Measurements from ENCODE around the gene TFCP2L1.
"Not testable (repeated sequence)": the region's sequence is repeated elsewhere in the genome, so short reads cannot be mapped to it uniquely, and the experiment has no call there.

Gene TFCP2L1

GRCh38 chr2:121233486-121234110, 51.4 kb downstream of the TFCP2L1 start:
- Histone ChIP-seq H3K27me3 (ENCODE audit: insufficient read depth, poor library complexity, severe bottlenecking) (no peaks in the 10 kb centered on the region), H3K4me3 (ENCODE audit: severe bottlenecking) (no peak overlapping the region), H3K4me1 (ENCODE audit: insufficient read depth, poor library complexity, severe bottlenecking) (no peaks in the 10 kb centered on the region), H3K36me3 (ENCODE audit: low read depth) (peaks cover 30% of the 10 kb centered on the region), H3K27ac (ENCODE audit: poor library complexity, severe bottlenecking) (no peak overlapping the region), H3K9me3 (ENCODE audit: severe bottlenecking) (no peaks in the 10 kb centered on the region)
- DNase-seq (ENCODE audit: low spot score) (no peak), ATAC-seq (ENCODE audit: low read depth) (no peak)
- TF ChIP-seq CTCF (IDR thresholded peaks at IDR 0.05; ENCODE audit: poor library complexity, severe bottlenecking) = no peak

GRCh38 chr2:121232626-121233265, 52.3 kb downstream of the TFCP2L1 start:
- no peaks in the 10 kb centered on the region for H3K27me3 ChIP-seq (ENCODE audit: insufficient read depth, poor library complexity, severe bottlenecking)
- H3K9me3 ChIP-seq (ENCODE audit: severe bottlenecking) = no peaks in the 10 kb centered on the region
- TF ChIP-seq CTCF (IDR thresholded peaks at IDR 0.05; ENCODE audit: poor library complexity, severe bottlenecking) = no peak
- H3K36me3 ChIP-seq (ENCODE audit: low read depth) = peaks cover 25% of the 10 kb centered on the region
- DNase-seq (ENCODE audit: low spot score) (no peak), ATAC-seq (ENCODE audit: low read depth) (no peak)
- no peak overlapping the region for H3K27ac ChIP-seq (ENCODE audit: poor library complexity, severe bottlenecking)
- H3K4me3 ChIP-seq (ENCODE audit: severe bottlenecking) = no peak overlapping the region
- no peaks in the 10 kb centered on the region for H3K4me1 ChIP-seq (ENCODE audit: insufficient read depth, poor library complexity, severe bottlenecking)

DNA sequence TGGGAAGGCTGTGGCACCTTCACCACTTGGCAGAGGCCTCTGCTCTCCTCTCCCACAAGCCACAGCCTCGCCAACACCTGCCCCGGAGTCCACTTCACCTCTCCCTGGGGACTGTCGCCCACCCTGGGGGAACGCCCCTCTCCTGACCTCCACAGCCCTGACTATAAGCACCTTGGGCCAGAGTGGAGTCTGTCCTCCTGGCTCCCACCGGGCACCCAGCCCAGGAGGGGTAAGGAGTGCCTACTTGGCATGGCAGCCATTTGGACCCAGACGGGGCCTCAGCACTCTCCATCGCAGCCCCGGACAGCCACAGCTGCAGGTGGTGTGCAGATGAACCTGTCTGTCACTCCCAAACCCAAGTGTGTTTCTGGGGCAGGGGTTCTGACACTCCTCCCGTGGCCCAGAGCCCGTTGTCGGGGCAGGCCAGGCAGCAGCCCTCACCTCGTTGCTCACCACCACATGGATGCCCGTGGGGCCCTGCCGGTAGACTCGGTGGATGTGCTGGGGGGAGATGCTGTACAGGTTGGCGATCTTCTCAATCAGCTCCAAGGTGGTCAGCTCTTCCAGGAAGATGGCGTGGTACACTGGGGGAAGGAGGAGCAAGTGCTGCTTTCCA, 53.5 kb downstream of the TFCP2L1 start:
- ATAC-seq (ENCODE audit: low read depth) (no peak), DNase-seq (ENCODE audit: low spot score) (no peak)
- H3K36me3 ChIP-seq (ENCODE audit: low read depth) = peaks cover 20% of the 10 kb centered on the region
- TF ChIP-seq CTCF (IDR thresholded peaks at IDR 0.05; ENCODE audit: poor library complexity, severe bottlenecking) = no peak
- H3K4me3 ChIP-seq (ENCODE audit: severe bottlenecking) = no peak overlapping the region
- no peaks in the 10 kb centered on the region for H3K27me3 ChIP-seq (ENCODE audit: insufficient read depth, poor library complexity, severe bottlenecking)
- no peaks in the 10 kb centered on the region for H3K9me3 ChIP-seq (ENCODE audit: severe bottlenecking)
- H3K27ac ChIP-seq (ENCODE audit: poor library complexity, severe bottlenecking) = no peak overlapping the region
- no peaks in the 10 kb centered on the region for H3K4me1 ChIP-seq (ENCODE audit: insufficient read depth, poor library complexity, severe bottlenecking)

GRCh38 chr2:121228521-121228920, 56.5 kb downstream of the TFCP2L1 start:
- no peak for TF ChIP-seq CTCF (IDR thresholded peaks at IDR 0.05; ENCODE audit: poor library complexity, severe bottlenecking)
- ATAC-seq (ENCODE audit: low read depth) = no peak
- H3K27ac ChIP-seq (ENCODE audit: poor library complexity, severe bottlenecking) = no peak overlapping the region

DNA sequence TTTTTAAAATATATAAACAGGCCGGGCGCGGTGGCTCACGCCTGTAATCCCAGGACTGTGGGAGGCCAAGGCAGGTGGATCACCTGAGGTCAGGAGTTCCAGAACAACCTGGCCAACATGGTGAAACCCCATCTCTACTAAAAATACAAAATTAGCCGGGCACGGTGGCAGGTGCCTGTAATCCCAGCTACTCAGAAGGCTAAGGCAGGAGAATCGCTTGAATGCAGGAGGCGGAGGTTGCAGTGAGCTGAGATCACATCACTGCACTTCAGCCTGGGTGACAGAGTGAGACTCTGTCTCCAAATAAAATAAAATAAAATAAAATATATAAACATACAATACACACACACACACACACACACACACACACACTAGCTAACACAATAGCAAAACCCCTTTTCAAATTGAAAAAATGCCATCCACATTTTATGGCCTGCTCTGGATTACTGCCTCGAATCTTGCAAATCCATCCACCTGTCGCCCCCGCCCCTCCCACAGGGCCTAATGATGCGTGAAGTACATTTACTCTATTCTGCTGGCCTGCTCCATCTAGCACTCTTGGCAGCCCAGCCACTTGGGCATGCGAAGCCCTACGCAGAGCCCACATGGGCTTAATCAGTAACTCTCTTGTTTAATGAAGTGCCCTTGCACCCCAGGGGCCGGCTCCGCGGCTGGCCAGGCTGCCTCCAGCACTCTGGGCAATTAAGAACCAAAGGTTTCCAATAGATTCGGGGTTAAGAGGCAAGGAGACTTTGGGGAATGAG, 57.4 kb downstream of the TFCP2L1 start:
- H3K27me3 ChIP-seq (ENCODE audit: insufficient read depth, poor library complexity, severe bottlenecking); ATAC-seq (ENCODE audit: low read depth); H3K27ac ChIP-seq (ENCODE audit: poor library complexity, severe bottlenecking); DNase-seq (ENCODE audit: low spot score); H3K4me3 ChIP-seq (ENCODE audit: severe bottlenecking); H3K4me1 ChIP-seq (ENCODE audit: insufficient read depth, poor library complexity, severe bottlenecking); H3K36me3 ChIP-seq (ENCODE audit: low read depth); H3K9me3 ChIP-seq (ENCODE audit: severe bottlenecking): not testable (repeated sequence)

More at GRCh38 chr2:121228521-121228920, 56.5 kb downstream of the TFCP2L1 start:
- Histone ChIP-seq H3K36me3 (ENCODE audit: low read depth) (peaks cover 7% of the 10 kb centered on the region; the same call in 1 of the 2 replicates), H3K9me3 (ENCODE audit: severe bottlenecking) (no peaks in the 10 kb centered on the region), H3K27me3 (ENCODE audit: insufficient read depth, poor library complexity, severe bottlenecking) (no peaks in the 10 kb centered on the region), H3K4me3 (ENCODE audit: severe bottlenecking) (no peak overlapping the region), H3K4me1 (ENCODE audit: insufficient read depth, poor library complexity, severe bottlenecking) (no peaks in the 10 kb centered on the region)
- DNase-seq (ENCODE audit: low spot score) = no peak

GRCh38 chr2:121225681-121226080, 59.3 kb downstream of the TFCP2L1 start:
- not testable (repeated sequence) for H3K4me3 ChIP-seq (ENCODE audit: severe bottlenecking); H3K27ac ChIP-seq (ENCODE audit: poor library complexity, severe bottlenecking); ATAC-seq (ENCODE audit: low read depth); H3K36me3 ChIP-seq (ENCODE audit: low read depth); H3K9me3 ChIP-seq (ENCODE audit: severe bottlenecking); H3K4me1 ChIP-seq (ENCODE audit: insufficient read depth, poor library complexity, severe bottlenecking); DNase-seq (ENCODE audit: low spot score); H3K27me3 ChIP-seq (ENCODE audit: insufficient read depth, poor library complexity, severe bottlenecking)
